ENCODE data around the gene TCEAL1.
"Not testable (repeated sequence)": the region's sequence is repeated elsewhere in the genome, so short reads cannot be mapped to it uniquely, and the experiment has no call there.

TCEAL1 gene

DNA sequence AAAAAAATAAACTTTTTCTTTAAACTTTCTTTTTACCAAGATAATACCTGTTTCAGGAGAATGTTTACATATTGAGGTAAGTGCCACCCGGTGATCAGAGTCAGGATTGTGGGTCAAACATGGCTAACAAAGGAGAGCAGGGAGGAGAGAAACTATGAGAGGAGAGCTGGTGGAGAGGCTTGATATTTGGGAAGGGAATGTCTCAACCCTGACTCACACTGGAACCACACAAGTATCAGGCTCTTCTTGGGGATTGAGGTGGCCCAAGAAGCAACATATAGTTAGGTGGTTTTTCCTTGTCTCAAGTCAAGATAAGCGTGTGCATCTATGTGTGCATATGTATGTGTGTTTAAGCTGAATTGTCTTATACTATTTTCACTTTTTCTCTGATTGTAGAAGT is 6.7 kb downstream of the TCEAL1 start:
- DNase-seq (ENCODE audit: low read depth) = no peak

- no peak for DNase-seq (ENCODE audit: low read depth)
These were observed 9.0 kb downstream of the TCEAL1 start for GRCh38 chrX:103637604-103638338.

GRCh38 chrX:103638479-103639346 is 9.9 kb downstream of the TCEAL1 start:
- DNase-seq (ENCODE audit: low read depth) = not testable (repeated sequence)

- no peak for DNase-seq (ENCODE audit: low read depth)
These were observed 11.8 kb downstream of the TCEAL1 start for GRCh38 chrX:103640401-103641155.

DNA sequence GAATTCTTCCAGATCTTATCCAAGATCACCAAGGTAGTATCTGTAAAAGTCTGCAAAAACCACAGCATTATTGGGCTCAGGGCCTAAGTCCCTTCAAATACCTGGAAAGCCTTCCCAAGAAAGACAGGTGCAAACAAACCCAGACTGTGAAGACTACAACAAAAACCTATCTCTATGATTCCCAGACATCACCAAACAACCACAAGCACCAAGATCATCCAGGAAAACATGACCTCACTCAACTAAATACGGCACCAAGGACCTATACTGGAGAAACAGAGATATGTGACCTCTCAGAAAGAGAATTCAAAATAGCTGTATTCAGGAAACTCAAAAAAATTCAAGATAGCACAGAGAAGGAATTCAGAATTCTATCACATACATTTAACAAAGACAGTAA is 15.3 kb downstream of the TCEAL1 start:
- no peak for DNase-seq (ENCODE audit: low read depth)

DNA sequence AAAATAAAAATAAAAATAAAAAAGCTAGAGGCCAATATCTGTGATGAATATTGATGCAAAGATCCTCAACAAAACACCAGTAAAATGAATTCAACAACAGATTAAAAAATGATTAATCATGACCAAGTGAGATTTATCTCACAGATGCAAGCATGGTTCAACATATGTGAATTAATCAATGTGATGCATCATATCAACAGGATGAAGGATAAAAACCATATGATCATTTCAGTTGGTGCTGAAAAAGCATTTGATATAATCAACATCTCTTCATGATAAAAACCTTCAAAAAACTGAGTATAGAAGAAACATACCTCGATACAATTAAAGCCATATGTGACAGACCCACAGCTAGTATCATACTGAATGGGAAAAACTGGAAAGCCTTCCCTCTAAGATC is 18.9 kb downstream of the TCEAL1 start:
- no peak for DNase-seq (ENCODE audit: low read depth)

DNA sequence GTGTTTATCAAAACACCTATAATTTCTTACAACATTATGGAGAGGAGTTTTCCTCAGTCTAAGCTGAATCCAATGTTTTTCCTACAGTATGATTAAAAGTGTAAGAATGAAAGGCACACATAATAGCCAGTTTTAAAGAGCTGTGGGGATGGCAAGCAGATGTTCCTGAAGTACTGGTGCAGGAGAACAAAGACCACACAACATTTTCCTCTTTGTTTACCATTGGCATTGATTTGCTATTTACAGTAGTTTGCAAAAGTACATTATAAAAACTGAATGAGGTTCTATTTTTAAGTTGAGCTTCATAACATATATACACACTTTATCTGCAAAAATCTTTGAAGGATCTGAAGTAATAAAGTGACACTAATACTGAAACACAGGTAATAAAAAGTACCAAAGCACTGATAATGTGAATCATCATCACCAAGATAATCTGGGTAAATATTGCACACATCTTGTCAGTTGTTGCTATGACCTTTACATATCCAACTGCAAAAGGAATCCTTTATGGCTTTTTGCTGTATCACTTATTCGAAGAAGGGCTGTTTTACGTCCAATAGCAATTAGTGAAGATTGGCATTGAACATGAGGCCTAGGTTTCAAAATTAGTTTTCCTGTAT is 22.5 kb downstream of the TCEAL1 start:
- DNase-seq (ENCODE audit: low read depth) = no peak

GRCh38 chrX:103655230-103656000 is 26.6 kb downstream of the TCEAL1 start:
- not testable (repeated sequence) for DNase-seq (ENCODE audit: low read depth)

GRCh38 chrX:103656617-103657016 is 27.8 kb downstream of the TCEAL1 start:
- DNase-seq (ENCODE audit: low read depth) = no peak

DNA sequence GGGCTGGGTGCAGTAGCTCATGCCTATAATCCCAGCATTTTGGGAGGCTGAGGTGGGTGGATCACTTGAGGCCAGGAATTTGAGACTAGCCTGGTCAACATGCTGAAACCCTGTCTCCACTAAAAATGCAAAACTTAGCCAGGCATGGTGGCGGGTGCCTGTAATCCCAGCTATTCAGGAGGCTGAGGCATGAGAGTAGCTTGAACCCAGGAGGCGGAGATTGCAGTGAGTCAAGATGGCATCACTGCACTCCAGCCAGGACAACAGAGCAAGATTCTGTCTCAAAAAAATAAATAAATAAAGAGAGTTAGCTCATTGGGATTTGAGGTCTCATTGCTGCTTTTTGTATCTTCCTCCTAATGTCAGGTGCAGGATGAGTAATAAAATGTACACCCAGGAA is 28.3 kb downstream of the TCEAL1 start:
- not testable (repeated sequence) for DNase-seq (ENCODE audit: low read depth)

GRCh38 chrX:103658681-103659433 is 30.1 kb downstream of the TCEAL1 start:
- no peak for DNase-seq (ENCODE audit: low read depth)

DNA sequence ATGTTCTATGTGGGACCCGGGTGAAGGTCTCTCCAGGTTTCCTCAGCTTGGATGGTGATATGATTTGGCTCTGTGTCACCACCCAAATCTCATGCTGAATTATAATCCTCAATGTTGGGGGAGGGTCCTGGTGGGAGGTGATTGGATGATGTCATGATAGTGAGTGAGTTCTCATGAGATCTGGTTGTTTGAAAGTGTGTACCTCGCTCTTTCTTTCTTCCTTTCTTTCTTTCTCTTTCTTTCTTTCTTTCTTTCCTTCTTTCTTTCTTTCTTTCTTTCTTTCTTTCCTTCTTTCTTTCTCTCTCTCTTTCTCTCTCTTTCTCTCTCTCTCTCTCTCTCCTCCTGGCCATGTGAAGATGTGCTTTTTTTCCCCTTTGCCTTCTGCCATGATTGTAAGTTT is 30.7 kb downstream of the TCEAL1 start:
- DNase-seq (ENCODE audit: low read depth) = not testable (repeated sequence)

DNA sequence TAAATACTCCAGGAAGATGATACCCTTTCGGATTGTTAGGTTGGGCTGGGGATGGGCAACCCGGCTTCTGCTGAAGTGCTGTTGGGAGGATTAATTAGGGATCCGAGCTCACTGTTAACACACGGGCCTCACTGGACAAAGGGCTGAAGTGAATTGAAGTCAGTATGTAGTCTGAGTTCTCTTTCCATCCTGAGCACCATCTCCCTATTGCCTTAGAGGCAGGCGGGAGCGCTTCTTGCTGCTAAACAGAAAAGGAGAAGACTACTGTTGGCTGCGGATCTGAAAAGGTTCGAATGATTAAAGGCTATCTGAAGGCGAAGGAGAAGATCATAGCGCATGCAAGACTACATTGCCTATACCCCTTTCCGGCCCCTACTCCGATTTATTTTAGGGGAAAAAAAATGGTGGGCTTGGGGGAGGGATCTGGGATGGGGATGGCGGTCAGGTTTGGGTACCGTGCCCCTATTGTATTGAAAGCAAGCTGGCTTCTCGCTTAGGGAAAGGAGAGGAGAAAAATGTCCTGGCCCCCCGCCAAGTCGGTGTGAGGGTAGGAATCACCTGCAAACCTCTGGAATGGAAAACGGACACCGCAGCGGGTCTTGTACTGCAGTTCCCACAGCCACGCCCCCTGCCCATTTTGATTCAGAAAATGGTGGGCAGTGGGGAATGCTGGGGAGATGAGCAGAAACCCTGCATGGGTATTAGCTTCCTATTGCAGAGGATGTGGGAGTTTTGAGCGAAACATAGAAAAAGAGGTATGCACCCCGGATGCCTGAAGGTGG is 35.4 kb downstream of the TCEAL1 start:
- no peak for DNase-seq (ENCODE audit: low read depth)

GRCh38 chrX:103666202-103667107 is 37.7 kb downstream of the TCEAL1 start:
- no peak for DNase-seq (ENCODE audit: low read depth)

DNA sequence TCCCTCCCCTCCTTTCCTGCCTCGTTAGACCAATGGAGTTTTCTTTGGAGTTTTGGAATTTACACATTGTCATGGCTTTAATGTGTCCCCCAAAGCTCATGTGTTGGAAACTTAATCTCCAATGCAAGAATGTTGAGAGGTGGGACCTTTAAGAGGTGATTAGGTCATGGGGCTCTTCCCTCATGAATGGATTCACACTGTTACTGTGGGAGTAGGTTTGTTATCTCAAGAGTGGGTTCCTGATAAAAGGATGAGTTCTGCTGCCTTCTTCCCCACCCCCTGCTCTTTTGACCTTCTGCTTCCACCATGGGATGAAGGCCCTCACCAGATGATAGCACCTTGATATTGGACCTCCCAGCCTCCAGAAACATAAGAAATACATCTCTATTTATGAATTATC is 41.0 kb downstream of the TCEAL1 start:
- DNase-seq (ENCODE audit: low read depth) = no peak

DNA sequence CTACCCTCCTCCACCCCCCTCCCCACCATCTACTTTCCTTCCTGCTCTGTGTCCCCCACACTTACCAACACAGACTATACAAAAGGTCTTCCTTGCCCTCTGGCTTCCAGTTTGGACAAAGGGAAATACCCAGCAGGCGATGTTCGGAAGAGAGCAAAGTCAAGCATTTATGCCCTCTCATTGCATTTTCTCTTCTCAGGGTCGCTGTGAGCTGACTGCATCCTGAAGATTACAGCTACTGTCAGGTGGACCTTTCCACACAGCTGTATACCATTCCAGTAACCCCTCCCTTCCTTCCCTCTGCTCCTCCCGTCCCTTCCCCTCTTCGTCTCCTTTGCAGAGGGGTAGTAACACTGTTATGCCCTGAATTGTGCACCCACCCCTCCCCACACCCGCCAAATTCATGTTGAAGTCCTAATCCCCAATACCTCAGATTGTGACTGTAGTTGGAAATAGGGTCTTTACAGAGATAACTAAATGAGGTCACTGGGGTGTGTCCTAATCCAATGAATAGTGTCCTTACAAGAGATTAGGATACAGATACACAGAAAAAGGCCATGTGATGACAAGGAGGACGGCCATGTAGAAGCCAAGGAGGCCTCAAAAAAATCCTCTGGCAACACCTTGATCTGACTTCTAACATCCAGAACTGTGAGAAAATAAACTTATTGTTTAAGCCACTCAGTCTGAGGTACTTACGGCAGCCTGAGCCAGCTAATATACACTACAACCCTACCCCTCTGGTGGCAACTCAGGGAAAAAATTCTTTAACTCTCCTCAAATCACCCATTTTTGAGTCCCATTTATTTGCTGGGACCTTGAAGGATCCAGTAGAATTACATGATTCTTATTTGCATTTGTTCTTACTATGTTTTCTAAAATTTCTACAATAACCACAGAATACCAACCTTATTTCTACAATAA is 46.0 kb downstream of the TCEAL1 start:
- no peak for DNase-seq (ENCODE audit: low read depth)

GRCh38 chrX:103678199-103678993 is 49.6 kb downstream of the TCEAL1 start:
- no peak for DNase-seq (ENCODE audit: low read depth)
